GM18507 (cell line): ENCODE measurements around the gene ZNF646.

Experiments
- DNase-seq: peaks from one replicate; pipeline ENCODE4 v3.0.0; 2011; ENCODE audit warnings: low read depth; ENCODE audit not compliant: insufficient read length; ENCODE audit errors: extremely low spot score
- FAIRE-seq: peaks from 2 replicates; lab custom pipeline; 2011; peaks lifted over from hg19 to GRCh38; lab: Jason Lieb, UNC

ZNF646 gene

DNA sequence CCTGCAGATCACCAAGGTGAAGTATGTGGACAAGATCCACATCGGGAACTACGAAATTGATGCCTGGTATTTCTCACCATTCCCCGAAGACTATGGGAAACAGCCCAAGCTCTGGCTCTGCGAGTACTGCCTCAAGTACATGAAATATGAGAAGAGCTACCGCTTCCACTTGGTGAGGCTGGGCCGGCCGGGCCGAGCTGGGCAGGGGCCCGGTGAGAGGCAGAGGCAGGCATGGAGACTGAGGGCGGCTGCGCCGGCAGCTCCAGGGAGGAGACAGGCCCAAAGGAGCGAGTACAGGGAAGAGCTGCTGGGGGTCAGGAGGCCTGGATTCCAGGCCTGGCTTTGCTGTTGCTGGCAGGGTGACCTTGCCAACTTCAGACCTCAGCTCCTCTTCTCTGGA, 53.0 kb downstream of the ZNF646 start:
- no peak for DNase-seq
- no peak for FAIRE-seq

DNA sequence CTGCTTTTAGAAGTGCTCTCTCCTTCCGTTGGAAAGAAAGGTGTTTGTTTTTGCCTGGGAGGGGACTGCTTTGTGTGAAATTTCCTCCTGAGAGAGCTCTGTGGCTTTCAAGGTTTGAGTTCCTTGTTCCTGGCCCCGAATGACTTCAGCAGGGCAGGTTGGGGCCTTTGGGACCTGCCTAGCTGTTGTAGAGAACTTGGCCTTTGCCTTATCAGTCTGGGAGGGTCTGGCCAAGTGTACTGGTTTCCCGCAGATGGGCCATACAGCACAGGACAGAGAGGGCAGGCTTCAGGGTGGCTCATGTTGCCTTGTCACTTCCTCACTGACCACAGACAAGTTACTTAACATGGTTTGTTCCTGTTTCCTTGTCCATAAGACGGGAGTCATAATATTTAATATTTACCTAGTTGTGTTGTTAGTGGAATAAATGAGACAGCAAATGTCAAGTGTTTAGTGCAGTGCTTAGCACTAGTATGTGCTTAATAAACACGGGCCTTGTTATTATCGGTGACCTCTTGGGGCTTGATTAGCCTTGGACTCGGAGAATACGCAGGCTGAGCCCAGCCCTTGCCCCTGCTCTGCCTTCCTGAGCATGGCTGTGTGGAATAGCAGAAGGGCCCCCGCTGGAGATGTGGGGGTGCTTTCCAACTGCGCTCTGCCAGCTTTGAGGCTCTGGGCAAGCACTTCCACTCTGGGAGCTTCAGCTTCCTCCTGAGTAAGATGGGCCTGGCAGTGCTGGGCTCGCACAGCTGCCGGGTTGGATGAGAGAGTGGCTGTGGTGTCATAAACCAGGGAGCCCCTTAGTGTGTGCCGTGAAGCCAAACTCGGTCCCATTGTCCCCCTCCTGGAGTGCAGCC, 54.7 kb downstream of the ZNF646 start:
- FAIRE-seq (no peak), DNase-seq (no peak)

- DNase-seq = no peak
- FAIRE-seq = no peak
Measured at GRCh38 chr16:31129568-31130335, 55.5 kb downstream of the ZNF646 start.

GRCh38 chr16:31130336-31130891, 56.2 kb downstream of the ZNF646 start:
- DNase-seq (no peak), FAIRE-seq (no peak)

DNA sequence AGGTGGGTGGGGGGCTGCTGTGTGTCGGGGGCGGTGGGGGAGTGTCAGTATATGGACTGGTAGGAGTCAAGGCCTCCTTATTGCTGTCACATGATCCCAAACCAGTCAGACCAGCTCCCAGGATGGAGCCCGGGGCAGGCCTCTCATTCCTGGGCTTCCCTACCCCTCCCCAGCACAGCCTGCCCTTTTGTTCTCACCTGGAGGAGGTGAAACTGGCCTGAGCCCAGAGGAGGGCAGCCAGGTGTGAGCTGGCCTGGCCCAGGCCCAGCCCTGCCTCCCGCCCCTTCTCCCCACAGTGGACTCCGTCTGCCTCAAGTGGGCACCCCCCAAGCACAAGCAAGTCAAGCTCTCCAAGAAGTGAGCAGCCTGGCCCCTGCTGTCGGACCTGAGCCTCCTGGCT, 56.7 kb downstream of the ZNF646 start:
- FAIRE-seq (no peak), DNase-seq (no peak)

GRCh38 chr16:31131416-31131815, 57.2 kb downstream of the ZNF646 start:
- DNase-seq = no peak
- FAIRE-seq = no peak

GRCh38 chr16:31131841-31132271, 57.6 kb downstream of the ZNF646 start:
- DNase-seq (no peak), FAIRE-seq (no peak)

DNA sequence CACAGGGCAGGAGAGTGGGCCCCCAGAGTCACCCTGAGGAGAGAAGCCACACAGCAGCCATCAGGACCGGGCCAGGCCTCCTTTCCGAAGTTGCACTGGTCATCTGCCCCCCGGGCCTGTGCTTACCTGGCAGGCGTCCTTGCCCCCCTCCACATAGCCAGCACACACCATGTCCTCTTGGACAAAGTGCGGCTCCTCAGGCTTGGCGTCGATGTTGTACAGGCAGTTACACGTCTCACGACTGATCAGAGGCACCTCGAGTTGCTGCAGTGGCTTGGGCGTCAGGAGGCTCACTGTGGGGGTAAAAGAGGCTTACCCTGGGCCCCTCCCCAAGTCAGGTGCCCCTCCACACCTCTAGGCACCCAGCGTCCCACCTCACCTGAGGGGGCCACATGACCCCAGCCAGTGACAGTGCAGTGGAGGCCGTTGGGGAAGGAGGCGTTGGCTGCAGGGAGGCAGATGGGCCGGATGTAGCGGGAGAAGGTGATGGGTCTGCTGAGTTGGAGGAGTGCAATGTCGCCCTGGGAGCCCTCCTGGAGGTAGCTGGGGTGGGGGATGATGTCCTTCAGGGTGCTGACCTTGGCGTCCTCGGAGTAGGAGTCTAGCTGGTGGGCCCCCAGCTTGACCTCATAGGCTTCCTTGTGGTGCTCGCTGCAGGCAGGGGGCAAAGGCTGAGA, 58.2 kb downstream of the ZNF646 start:
- DNase-seq = no peak
- no peak for FAIRE-seq

- FAIRE-seq (no peak), DNase-seq (no peak)
Measured at GRCh38 chr16:31133046-31133501, 58.9 kb downstream of the ZNF646 start.
